GM21576 (cell line): ENCODE measurements around the gene CARD9.

Experiments
- ATAC-seq: cut with Tn5 transposase; IDR thresholded peaks from one replicate; pipeline ENCODE4 v1.9.1; 2021; ENCODE audit warnings: mild to moderate bottlenecking, moderate library complexity; ENCODE audit not compliant: unreplicated experiment

Gene CARD9

DNA sequence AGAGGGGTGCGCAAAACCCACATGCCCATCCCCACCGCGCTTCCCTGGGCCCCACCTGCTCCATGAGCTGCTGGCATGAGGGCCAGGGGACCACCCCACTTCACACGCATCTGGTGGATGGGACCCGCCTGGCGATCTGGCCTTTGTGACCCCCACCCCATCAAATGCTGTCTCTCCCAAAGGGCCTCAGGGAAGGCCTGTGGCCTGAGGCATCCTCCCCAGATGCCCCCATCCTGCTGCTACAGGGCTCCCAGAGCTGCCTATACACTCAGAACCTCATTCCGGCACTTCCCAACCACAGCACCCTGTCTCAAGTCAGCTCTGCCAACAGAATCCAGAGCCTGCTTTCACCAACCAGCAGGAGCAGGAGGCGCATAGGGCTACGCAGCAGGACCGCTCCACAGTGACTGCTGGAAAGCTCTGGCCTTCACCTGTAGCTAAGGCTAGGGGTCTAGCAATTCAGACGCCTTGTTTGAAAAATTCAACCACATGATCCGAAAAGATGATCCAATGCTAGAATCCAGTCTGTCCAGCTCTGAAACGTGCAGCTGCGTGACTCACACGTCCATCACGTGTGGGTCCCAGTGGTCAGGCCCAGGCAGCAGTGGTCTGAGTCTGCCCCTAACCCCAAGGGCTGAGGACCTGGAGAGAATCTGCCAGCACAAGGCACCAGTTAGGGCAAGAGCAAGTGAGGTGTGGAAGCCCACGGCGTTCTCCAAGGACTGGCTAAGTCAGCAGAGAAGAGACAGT is 27.9 kb upstream of the CARD9 start:
- ATAC-seq: no peak

- ATAC-seq: peak; percentile 67
These were observed 26.8 kb upstream of the CARD9 start, which contains the start of gene SNAPC4 for GRCh38 chr9:136400038-136400834. Gene SNAPC4 (minus strand): TSS chr9:136400170. CDS start chr9:136398428, 1,742 bp downstream.

- ATAC-seq: peak; percentile 23
These were observed 25.9 kb upstream of the CARD9 start for GRCh38 chr9:136399176-136400037.

- ATAC-seq: no peak
These were observed 24.8 kb upstream of the CARD9 start for GRCh38 chr9:136398286-136398685.

GRCh38 chr9:136397643-136398042 is 24.2 kb upstream of the CARD9 start:
- ATAC-seq: no peak

GRCh38 chr9:136396219-136396515 is 22.7 kb upstream of the CARD9 start:
- ATAC-seq: no peak

- no peak for ATAC-seq
These were observed 22.1 kb upstream of the CARD9 start for GRCh38 chr9:136395345-136396218.

GRCh38 chr9:136395020-136395340 is 21.5 kb upstream of the CARD9 start:
- ATAC-seq: no peak

DNA sequence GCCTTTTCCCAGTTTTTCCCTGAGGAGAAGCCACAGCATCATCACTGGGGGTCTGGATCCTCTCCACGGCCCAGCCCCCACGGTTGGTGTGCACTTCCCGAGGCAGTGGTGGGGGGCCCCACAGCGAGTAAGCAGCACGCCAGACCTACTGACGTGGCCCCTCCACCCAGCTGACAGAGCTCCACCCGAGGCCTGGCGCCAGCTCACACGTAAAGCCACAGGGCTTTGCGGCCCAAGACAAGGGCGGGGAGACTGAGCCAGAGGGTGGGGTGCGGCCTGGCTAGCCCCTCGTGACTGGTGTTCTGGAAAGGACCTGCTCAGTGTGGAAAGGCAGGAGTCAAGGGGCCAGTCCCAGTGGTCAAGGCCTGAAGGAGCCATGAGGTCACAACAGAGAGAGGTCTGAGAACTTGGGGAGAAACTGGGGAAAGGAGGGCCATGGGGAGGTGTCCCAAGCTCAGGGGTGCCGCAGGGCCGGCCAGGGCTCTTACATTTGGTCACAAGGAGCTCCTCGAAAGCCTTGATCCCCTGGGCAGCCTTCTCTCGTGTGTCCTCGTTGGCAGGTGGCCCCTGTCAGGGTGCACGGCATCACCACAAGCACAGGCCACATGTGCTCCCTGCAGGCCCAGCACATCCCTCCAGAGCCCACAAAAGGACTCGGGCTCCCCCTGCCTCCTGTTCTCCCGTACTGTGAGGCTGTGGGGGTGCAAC is 21.0 kb upstream of the CARD9 start:
- no peak for ATAC-seq

- no peak for ATAC-seq
These were observed 20.1 kb upstream of the CARD9 start for GRCh38 chr9:136393531-136393930.

- no peak for ATAC-seq
These were observed 19.3 kb upstream of the CARD9 start for GRCh38 chr9:136392538-136393449.

- no peak for ATAC-seq
These were observed 18.5 kb upstream of the CARD9 start for GRCh38 chr9:136391737-136392537.

GRCh38 chr9:136389396-136389795 is 15.9 kb upstream of the CARD9 start:
- ATAC-seq: no peak

DNA sequence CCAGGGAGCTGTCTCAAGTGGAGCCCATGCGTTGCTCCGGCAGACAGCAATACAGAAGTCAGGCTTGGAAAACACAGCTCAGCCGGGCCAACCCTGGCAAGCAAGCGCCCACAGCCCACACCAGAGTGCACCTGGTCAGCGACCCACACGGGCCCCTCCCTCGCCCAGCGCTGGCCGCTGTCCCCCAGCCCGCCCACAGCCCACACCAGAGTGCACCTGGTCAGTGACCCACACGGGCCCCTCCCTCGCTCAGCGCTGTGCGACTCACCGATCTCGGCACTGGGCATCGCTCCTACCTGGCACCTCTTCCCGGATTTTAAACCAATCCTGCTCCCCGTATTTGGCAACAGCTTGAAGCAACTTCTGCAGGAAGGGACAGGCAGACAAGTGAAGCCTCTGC is 13.7 kb upstream of the CARD9 start:
- ATAC-seq: no peak

- no peak for ATAC-seq
These were observed 12.5 kb upstream of the CARD9 start for GRCh38 chr9:136386018-136386417.

DNA sequence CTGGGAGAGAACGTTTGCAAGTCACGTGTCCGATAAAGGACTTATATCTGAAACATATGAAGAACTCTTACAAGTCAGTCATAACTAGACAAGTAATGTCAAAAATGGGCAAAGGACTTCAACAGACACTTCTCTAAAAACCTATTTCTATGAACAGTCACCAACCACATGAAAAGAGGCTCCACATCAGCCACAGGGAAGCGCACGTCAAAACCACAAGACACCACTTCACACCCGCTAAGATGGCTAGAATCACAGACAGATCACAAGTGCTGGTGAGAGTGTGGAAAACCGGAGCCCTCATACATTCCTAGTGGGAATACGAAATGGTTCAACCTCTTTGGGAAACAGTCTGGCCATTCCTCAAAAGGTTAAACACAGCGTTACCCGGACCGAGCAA is 11.5 kb upstream of the CARD9 start:
- ATAC-seq: no peak

DNA sequence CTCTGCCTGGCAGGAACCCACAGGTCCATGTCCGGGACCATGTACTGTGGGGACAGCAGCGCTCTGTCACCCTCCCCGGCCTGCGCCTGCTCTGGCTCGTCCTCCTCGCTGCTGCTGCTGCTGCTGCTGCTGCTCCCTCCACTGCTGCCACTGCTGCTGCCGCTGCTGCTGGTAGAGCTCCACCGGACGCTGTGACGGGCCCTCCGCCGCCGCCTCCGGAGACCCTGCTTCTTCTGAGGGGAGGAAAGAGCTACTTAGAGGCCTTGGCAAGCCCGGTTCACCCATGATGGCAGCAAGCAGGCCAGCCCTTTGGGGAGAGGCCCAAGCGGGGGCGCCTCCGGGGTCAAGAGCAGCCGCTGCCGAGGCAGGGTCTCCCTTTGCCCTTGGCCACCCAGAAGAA is 10.0 kb upstream of the CARD9 start:
- no peak for ATAC-seq

GRCh38 chr9:136381966-136382513 is 8.6 kb upstream of the CARD9 start:
- no peak for ATAC-seq
